GF-D8 (cell line): ENCODE results near the gene ANKRD13A.

Experiments used
- DNase-seq: peaks from one replicate; lab custom pipeline; 2025; lab: John Stamatoyannopoulos, UW

ANKRD13A gene

DNA sequence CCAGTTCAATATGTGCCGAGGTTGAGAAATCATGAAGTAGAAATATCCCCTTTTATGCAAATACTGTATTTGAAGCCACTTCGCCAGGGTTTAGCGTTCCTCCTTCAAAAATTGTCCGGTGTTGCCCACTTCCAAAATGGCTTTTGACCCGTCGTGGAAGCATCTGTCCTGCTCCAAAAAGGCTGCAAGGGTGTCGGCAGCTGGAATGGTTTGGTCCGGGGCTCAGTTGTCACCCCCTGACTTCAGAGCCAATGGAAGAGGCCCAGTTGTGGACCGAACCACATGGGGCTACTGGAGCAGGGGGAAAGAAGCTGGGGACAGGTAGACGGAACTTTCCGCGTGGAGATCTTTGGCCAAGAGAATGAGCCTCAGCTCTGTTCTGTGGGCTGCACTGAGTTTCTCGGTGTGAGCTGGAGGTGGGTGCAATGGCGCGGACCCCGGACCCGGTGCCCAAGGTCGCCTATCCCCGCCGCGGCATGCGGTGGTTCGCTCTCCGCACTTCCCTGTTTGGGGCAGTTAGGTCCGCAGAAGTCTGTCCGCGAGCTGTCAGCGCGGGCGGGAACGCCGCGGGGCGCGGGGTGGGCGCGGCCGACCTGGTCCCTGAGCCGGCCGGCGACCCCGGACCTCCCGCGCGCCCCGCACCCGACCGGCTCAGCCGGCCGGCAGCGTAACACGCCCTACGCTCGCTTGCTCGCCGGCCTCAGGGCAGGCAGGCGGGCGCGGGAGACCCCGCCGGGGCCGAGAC is at the start of gene ANKRD13A:
Gene ANKRD13A, plus strand, starts transcription at position 527 of the 745 bp plus-strand sequence. CDS start 259 bp downstream, outside the sequence.
- DNase-seq: peak; percentile 81

DNA sequence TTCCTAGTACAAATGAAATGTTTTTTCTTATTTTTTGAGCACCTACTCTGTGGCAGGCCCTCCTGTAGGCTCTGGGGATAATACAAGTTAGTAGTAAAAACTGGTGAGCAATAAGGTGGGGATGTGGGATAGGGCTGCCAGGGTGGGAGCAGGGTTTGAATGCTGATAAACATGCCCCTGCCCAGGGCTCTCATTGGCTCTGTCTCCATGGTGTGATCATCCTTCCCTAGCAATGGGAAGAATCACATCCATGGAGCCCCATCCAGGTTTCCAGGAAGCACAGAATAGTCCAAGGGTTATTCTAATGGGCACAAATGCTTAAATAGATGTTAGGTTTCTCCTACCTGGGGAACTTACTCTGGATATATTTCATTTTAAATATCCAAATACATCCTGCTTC is 48.6 kb upstream of the ANKRD13A start:
- DNase-seq: no peak

DNA sequence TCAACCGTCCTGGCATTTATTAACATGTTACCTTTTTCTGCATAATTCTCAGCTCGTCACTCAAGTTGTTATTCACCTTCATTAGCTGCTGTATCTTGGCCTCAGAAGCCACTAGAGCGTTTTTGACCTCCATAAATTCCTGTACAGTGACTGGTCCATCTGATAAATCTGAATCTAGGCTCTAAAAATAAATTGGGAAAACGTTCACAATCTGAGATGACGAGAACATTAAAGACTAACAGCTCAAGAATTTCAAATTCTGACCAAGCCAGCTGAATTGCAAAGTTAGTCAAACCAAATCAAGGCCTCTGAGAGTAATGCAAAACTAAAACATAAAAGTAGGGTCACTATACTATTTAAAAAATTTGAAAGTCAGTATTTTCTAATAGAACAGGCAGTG is 48.1 kb upstream of the ANKRD13A start:
- no peak for DNase-seq

DNA sequence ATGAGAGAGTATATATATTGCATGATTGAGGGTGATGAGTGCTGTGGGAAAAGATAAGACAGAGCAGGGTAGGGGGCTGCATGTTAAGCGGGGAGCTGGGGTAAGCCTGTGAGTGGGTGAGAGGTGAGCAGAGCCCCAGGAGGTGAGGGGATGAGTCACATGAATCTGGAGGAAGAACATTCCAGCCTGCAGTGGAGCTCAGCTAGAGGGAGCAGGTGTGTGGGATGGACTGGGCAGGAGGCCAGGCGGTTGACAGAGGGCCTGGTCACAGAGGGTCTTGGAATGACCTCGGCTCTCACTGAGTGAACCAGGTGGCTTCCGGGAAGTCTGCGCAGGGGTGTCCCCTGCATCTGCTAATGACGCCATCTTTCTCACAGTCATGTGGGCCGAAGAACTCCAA is 47.5 kb upstream of the ANKRD13A start:
- DNase-seq: no peak

DNA sequence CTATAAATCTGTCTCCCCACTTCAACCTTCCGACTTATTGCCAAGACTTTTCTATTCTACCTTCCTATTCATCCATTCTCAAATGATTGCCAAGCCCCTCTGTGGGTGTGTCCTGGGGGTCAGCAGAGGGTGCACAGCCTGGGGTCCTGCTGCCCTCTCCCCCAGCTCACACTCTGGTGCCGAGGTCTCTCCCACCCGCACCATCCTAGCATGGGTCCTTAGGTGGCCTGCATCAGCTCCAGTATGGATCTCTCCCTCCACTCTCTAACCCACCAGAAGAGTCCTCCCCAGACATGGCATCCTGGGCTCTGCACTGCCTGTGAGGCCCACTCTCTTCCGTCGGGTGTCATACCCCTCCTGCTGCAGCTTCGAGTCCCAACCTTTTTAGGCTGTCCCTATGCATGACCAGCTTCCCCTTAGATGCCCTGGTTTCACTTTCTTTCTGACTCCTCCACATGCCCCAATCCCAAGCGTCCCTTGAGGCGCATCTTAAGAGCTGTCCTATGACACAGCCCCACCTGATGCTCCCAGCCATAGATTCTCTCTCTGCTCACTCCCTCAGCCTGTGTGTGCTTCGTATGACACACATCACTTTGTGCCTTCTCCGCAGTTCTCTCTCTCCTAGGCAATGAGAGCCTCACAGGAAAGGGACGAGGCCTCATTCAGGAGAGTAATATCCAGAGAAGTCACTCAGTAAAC is 46.9 kb upstream of the ANKRD13A start:
- no peak for DNase-seq

DNA sequence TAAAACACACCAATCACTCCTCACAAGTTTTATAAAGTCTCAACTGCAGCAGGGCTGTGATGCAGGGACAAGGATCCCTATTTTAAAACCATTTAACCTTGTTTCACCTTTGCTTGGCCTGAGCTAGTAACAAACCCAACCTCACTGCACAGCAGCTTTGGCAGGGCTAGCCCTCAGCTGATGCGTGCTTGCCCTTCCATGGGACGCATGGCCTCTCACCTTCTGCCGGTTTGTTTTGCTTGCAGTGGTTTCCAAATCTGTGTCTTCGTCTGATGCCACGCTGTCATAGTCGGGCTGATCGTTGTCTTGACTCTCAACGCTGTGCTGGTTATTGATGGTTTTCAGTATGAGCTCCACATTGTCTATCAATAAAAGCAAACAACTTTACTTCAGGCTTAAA is 46.4 kb upstream of the ANKRD13A start:
- no peak for DNase-seq

DNA sequence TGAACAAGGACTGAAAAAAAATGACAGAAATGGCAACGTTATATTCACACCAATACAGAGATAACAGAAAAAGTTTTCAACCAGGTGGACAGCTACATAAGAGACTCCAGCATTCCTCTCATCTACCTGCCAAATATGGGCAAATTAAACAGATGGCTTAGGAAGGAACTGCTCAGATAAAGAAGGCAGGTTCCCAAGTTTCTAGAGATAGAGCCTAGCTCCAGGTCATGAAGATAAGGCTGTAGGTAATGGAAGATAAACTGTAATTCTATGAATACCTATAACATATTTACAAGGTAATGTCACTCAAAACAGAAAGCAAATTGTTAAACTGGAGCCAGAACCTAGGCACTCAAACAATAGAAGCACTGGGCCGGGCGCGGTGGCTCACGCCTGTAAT is 45.6 kb upstream of the ANKRD13A start:
- DNase-seq: no peak

DNA sequence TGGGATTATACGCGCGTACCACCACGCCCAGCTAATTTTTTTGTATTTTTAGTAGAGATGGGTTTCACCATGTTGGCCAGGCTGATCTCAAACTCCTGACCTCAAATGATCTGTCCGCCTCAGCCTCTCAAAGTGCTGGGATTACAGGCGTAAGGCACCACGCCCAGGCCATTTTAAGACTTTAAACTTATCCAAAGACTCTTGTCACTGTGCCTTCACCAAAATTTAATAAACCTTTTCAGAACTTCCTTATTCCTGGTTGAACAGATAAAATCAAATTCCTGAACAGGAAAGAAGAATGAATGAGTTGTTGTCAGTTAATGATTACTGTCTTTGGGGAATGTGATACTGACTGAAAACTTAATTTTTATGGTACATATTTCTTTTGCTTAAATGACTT is 40.9 kb upstream of the ANKRD13A start:
- DNase-seq: no peak

DNA sequence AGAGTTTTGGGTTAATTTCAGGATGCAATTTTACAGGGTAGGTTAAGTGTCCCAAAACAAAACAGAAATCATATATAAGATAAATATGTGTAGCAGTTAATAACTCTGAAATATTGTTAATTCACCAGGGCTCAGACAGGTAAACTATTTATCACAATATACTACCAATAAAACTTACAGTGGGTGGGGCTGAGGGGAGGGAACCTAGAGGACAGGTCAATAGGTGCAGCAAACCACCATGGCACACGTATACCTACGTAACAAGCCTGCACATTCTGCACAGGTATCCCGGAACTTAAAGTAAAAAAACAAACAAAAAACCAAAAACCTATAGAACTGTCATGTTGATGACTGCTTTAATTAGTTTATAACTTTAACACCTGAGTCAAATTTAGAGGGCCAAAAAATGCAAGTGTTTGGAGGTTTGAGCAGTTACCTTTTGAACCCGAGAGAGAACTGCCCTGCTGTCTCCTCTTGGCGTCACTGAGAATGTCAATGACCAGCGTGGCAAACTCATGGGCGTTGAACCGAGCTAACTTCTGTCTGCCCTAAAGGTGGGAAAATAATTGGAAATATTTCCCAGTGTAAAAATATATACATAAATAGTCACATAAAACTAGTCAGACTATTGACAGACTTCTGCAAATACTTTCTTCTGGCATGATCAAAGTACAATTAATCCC is 39.7 kb upstream of the ANKRD13A start:
- DNase-seq: no peak

DNA sequence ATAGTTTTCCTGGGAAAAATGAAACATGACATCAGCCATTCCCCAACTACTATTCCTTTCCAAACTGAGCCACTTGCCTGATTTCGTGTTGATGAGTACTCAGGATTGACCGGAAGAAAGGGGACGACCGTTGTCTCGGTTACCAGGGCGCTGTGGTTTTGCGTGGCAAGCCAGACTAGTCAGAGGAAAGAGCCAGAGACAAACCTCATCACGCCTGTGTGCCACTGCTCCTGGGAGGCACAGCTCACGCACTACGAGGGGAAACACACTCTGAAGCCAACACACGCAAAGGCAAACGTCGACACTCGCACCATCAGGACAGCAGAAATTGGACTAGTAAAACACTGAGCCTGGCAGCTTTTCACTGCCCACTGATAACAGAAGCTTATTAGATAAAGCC is 38.0 kb upstream of the ANKRD13A start:
- DNase-seq: no peak

DNA sequence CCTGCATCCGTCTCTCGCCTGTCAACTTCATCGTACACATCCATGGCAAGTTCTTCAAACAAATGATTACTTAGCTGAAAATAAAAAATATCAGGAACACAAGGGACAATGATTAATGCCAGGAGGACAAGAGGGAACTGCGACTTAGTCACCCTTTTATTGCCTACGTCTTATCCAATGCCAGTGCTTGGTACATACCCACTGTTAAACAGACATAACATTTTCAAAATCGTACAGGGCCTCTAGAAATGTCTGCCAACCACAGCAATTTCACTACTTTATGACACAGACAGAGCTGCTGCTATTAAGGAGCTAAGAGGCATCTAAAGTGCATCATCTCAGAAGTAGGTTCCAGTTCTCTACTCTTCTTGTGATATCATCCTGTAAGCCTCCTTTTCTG is 37.6 kb upstream of the ANKRD13A start:
- DNase-seq: no peak

DNA sequence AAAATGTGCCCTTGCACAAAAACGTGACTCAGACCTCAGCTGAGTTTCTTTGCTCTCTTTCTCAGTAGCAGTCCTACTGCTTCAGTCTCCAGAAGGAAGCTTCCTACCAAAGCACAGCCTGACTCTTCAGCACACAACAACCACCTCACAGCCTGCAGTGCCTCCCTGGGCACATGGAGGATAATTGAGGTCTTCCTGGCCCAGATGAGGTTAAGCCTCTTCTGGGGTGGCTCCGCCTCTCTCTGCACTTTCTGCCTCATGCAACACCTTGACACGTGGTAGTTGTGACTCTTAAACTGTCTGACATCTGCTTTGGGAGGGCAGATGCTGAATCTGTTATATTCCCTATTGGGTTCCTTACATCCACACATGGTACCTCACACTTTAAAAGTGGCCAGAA is 36.8 kb upstream of the ANKRD13A start:
- DNase-seq: no peak

DNA sequence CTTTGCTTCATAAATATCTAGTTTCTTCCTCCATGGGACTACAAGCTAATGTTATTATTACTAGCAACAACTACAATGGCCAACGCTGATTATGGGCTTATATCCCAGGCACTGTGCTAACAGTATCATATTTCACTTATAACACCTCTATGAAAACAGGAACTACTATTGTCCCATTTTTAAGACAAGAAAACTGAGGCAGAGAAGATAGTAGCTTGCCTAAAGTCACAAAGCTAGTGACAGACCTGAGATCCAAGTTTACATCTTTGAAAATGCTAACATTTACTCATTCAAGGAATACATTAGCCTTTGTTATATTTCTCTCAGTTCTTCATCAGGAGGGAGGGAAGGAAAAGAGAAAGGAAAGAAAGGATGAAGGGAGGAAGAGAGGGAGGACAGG is 35.9 kb upstream of the ANKRD13A start:
- no peak for DNase-seq

DNA sequence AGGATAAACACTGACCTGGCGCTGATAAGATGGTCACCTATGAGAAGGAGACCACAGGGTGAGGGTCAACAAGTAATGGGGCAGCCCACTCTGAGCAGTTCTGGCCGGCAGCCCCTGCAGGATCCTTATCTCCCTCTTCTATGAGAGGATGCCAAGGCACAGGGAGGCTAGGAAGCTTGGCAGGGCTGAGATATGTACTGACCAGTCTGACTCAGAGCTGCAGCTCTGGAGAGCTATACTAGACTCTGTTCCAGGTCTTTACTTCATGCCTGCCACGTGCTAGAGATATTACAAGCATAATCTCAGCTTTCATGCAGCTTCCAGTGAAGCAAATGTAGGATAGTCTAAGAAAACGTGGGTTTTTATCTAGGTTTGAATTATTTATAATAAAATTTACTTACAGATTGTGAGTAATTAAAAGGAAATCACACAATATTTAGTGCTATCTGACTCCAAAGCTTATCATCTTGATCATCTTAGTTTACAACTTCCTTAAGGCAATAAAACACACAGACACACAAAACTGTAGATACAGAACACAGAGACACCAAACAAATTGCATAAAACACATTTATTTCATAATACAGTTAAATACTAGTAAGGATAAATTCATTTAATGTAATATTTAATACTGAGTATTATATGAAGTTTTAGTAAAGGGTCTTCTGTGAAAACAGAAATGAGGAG is 35.3 kb upstream of the ANKRD13A start:
- DNase-seq: no peak

DNA sequence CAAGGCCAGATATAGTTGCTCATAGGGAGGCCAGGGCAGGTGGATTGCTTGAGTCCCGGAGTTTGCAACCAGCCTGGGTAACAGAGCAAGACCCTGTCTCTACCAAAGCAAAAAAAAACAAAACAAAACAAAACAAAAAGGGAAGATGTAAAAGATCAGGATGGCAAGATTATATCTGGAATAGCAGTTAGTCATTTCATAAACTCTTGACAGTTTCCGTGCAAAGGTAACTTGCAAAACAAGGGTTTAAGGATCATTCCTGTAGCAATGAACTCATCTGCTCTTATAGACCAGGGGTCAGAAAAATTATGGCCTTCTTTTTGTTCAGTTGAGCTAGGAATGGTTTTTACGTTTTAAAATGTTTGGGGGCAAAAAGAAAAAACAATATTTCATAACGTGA is 32.7 kb upstream of the ANKRD13A start:
- DNase-seq: no peak

DNA sequence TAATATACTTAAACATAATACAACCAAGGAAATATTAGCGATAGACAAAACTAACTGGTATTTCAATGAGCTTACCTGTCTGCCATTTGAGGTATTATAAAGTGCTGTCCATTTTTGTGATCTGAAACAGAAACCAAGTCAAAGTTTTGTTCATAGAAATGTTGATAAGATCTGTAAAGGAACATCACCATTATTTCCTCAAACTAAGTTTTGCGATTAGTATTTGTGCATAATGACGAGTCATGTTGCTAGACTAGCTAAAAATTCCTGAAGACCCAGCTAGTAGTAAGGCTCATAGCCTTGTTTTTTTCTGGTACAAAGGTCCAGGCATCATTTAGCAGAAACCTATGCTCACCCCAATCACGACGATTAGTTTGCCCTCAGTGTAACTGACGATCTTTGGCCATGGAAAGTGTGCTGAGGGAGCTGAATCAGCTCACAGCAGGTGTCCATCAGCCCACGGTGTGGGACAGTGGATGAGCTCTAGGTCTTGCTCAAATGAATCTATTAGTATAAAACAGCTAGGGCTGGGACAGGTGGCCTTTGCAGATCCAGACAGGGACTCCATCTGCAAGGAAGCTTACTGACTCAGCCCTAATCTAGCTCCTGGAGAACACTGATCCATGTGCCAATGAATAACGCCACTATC is 31.7 kb upstream of the ANKRD13A start:
- DNase-seq: no peak

DNA sequence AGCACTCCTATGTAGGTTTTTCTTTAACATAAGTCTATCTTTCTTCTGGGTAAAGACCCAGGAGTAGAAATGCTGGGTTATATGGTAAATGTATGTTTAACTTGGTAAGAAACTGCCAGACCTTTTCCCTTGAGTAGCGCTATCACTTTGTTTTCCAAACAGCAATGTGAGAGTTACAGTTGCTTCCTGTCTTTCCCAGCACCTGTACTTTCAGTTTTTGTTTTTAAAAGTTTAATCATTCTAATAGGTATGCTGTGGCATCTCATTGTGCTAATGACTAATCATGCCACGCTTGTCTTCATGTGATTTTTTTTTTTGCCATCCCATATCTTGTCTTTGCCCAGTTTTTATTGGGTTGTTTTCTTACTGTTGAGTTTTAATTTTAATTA is 31.2 kb upstream of the ANKRD13A start:
- no peak for DNase-seq

DNA sequence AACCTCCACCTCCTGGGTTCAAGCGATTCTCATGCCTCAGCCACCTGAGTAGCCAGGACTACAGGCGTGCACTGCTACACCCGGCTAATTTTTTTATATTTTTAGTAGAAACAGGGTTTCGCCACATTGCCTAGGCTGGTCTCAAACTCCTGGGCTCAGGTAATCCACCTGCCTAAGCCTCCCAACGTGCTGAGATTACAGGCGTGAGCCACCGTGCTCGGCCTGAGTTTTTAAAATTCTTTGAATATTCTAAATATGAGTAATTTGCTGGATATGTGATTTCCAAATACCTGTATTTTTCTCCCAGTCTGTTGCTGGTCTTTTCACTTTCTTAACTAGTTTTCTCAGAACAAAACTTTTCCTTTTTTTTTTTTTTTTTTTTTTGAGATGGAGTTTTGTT is 30.4 kb upstream of the ANKRD13A start:
- no peak for DNase-seq

DNA sequence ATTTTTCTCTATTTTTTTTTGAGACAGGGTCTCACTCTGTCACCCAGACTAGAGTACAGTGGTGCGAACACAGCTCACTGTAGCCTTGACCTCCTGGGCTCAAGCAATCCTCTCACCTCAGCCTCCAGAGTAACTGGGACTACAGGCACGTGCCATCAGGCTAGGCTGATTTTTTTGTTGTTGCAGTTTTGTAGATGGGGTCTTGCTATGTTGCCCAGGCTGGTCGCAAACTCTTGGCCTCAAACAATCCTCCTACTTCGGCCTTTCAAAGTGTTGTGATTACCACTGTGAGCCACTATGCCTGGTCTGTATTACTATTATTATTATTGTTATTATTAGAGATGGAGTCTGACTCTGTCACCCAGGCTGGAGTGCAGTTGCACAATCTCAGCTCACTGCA is 26.4 kb upstream of the ANKRD13A start:
- no peak for DNase-seq

DNA sequence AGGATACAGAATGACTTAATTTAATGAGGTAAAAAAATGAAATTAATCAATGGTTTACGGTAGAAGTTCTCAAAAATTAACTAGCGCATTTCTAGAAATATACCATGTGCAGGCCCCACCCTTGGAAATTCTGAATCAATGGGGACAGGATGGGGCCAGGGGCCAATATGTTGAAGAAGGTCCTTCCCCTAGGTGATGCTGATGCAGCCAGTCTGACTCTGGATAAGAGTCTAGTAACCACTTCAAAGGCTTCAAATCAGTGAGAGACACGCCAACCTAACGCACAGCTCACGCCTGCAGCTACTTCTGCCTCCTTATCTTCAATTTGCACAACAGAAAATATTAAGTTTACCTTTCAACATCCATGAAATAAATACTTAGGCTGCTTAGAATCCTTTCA is 17.9 kb upstream of the ANKRD13A start:
- DNase-seq: no peak

DNA sequence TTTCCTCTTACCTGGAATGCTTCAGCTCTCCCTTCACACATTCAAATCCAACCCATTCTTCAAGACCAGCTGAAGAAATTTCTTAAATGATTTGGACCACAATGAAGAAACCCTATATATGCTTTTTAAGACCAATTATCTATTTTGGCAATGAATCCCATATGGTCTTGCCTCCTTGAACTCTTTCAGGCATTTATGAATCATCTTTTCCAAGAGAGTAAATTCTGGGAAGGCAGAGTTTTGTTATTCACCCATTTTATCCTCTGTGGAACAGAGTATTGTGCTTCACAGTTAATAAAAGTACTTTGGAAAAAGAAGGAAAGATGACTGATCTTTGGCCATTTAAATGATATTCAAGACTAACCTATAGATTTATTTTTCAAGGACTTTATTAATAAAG is 17.0 kb upstream of the ANKRD13A start:
- no peak for DNase-seq
